WERI-Rb-1 (cell line): ENCODE measurements around the gene STXBP5.

Source experiments
- DNase-seq: peaks from one replicate; pipeline ENCODE4 v3.0.0-alpha.2; 2020
- H3K27ac ChIP-seq: fragments of 250-450 bp; sonication (Bioruptor Pico); 2 replicates; pipeline ENCODE4 v1.5.1; 2020; ENCODE audit warnings: mild to moderate bottlenecking, moderate library complexity
- H3K27me3 ChIP-seq: fragments of 250-450 bp; sonication (Bioruptor Pico); 2 replicates; pipeline ENCODE4 v1.5.1; 2021; ENCODE audit warnings: mild to moderate bottlenecking, low read depth, moderate library complexity; ENCODE audit not compliant: insufficient read depth, severe bottlenecking
- H3K36me3 ChIP-seq: fragments of 250-450 bp; sonication (Bioruptor Pico); 2 replicates; pipeline ENCODE4 v1.5.1; 2020; ENCODE audit warnings: mild to moderate bottlenecking, moderate library complexity
- H3K4me3 ChIP-seq: 2 replicates; pipeline ENCODE4 v1.5.1; 2011; ENCODE audit warnings: low read depth, mild to moderate bottlenecking, control low read depth, low read length
- H3K9me3 ChIP-seq: fragments of 250-450 bp; sonication (Bioruptor Pico); 2 replicates; pipeline ENCODE4 v1.5.1; 2021; ENCODE audit warnings: mild to moderate bottlenecking, moderate library complexity; ENCODE audit not compliant: severe bottlenecking
- CTCF ChIP-seq: IDR thresholded peaks from 2 replicates; pipeline ENCODE4 v1.5.1; 2011; ENCODE audit warnings: low read depth, mild to moderate bottlenecking, control low read depth, inconsistent platforms, low read length

The STXBP5 gene

DNA sequence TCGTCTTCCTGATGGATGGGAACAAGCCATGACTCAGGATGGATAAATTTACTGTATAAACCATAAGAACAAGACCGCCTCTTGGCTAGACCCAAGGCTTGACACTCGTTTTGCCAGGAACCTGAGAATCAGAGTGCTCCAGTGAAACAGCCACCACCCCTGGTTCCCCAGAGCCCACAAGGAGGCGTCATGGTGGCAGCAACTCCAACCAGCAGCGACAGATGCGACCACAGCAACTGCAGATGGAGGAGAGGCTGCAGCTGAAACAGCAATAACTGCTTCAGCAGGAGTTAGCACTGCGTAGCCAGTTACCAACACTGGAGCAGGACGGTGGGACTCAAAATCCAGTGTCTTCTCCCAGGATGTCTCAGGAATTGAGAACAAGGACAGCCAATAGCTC lies 203.4 kb downstream of the STXBP5 start:
- DNase-seq = no peak
- Histone ChIP-seq H3K27ac (no peak overlapping the region), H3K27me3 (no peaks in the 10 kb centered on the region), H3K9me3 (no peaks in the 10 kb centered on the region), H3K4me3 (no peak overlapping the region), H3K36me3 (no peaks in the 10 kb centered on the region)
- no peak for TF ChIP-seq CTCF

DNA sequence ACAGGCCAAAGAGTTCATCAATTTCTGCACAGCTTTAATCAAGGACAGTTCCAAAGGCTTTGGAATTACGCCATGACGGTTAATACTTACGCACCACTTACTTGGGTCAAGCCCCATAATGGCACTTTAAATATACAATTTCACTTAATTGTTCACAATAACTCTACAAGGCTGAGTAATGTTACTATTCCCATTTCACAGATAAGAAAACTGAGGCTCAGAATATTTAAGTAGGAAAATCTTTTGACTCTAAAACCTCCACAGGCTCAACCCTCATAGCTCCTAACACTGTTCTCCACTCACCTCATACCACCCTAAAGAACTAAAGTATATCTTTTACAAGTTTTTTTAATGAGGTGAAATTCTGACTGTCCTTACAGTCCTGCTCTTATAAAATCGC lies 212.4 kb downstream of the STXBP5 start:
- Histone ChIP-seq H3K27me3 (no peaks in the 10 kb centered on the region), H3K4me3 (no peak overlapping the region), H3K9me3 (no peaks in the 10 kb centered on the region), H3K36me3 (no peaks in the 10 kb centered on the region), H3K27ac (no peak overlapping the region)
- DNase-seq = no peak
- TF ChIP-seq CTCF = no peak

DNA sequence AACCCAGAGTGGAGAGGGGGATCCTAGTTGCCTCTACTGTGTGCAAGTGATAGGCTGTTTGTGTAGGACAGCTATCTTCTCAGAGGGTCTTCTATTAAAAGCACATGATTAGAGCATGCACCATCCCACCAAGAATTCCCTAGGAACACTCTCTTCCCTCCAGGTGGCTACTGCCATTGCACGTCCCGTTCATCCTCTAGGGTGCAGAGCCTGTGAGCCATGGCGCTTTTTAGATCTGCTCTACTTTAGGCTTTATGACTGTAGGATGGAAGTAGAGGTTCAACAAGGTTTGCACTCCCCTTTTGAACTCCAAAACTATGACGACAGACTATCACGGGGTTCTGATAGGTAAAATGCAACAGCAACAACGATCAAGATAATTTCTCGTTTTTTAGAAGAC lies 213.7 kb downstream of the STXBP5 start:
- no peak for DNase-seq
- Histone ChIP-seq H3K4me3 (no peak overlapping the region), H3K36me3 (no peaks in the 10 kb centered on the region), H3K9me3 (no peaks in the 10 kb centered on the region), H3K27ac (no peak overlapping the region), H3K27me3 (no peaks in the 10 kb centered on the region)
- no peak for TF ChIP-seq CTCF

- H3K27ac ChIP-seq = no peak overlapping the region
- H3K9me3 ChIP-seq = no peaks in the 10 kb centered on the region
- no peaks in the 10 kb centered on the region for H3K27me3 ChIP-seq
- no peaks in the 10 kb centered on the region for H3K36me3 ChIP-seq
- H3K4me3 ChIP-seq = no peak overlapping the region
- TF ChIP-seq CTCF = no peak
- DNase-seq = no peak
Measured at GRCh38 chr6:147418523-147418922, 214.3 kb downstream of the STXBP5 start.

DNA sequence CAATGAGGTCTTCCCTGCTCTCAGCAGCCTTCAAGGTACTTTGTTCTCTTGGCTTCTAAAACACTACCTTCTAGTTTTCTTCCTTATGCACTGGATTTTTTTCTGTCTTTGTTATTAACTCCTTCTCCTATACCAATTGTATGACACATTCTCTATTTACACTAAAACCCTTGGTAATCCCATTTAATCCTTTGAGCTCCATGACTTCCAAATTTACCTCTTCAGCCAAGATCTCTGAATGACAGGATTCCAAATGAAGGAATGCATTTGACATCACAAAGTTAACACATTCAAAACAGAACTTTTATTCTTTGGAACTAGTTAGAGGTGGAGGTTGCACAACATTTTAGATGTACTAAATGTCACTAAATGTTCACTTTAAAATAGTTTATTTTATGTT lies 217.7 kb downstream of the STXBP5 start:
- Histone ChIP-seq H3K36me3 (no peaks in the 10 kb centered on the region), H3K27me3 (no peaks in the 10 kb centered on the region), H3K27ac (no peak overlapping the region), H3K4me3 (no peak overlapping the region), H3K9me3 (no peaks in the 10 kb centered on the region)
- no peak for TF ChIP-seq CTCF
- no peak for DNase-seq

- no peak for TF ChIP-seq CTCF
- DNase-seq = no peak
- Histone ChIP-seq H3K27ac (no peak overlapping the region), H3K9me3 (no peaks in the 10 kb centered on the region), H3K36me3 (no peaks in the 10 kb centered on the region), H3K4me3 (no peak overlapping the region), H3K27me3 (no peaks in the 10 kb centered on the region)
Measured at GRCh38 chr6:147423111-147423510, 218.9 kb downstream of the STXBP5 start.
